ENCODE results near the gene ULBP3. TPM values are rescaled to one million over a fixed set of nuclear protein-coding genes. Genes with fewer than 3 reads are reported as not detected.
A peak's percentile ranks its signal among the peaks of the same experiment; 100 is the strongest.
"Not testable (repeated sequence)": the region's sequence is repeated elsewhere in the genome, so short reads cannot be mapped to it uniquely, and the experiment has no call there.

The ULBP3 gene
- total RNA-seq, 3 donors from 2014 or later = 0.32 to 1.9 (median 1.9) TPM

DNA sequence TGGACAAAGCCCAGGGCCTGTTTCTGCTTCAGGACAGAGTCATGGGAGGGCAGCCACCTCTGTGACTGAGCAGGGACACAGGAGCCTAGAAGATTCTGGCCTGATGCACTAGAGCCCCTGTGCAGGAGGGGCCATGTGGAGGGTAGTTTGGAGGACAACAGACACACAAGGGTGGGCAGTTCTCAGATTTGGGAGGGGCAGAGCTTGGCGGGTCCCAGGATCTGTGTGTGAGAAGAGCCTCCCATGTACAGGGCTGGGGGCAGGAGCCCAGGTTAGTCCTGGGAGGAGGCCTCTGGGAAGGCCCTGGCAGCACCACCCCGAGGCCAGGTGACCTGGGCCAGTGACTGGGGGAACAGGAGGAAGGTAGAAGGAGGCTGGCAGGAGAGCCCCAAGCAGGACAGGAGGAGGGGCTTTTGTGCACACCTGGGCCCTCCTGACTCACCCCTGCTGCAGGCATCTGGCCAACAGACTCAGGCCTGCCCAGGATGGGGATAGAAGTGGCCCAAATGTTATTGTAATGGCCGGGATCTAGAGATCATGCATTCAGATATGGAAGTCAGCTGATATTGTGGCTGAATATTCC lies 1.4 kb upstream of the ULBP3 start:
- DNase-seq = peak in 1 of 3 donors; percentile 48
- TF ChIP-seq, protein P1, sequence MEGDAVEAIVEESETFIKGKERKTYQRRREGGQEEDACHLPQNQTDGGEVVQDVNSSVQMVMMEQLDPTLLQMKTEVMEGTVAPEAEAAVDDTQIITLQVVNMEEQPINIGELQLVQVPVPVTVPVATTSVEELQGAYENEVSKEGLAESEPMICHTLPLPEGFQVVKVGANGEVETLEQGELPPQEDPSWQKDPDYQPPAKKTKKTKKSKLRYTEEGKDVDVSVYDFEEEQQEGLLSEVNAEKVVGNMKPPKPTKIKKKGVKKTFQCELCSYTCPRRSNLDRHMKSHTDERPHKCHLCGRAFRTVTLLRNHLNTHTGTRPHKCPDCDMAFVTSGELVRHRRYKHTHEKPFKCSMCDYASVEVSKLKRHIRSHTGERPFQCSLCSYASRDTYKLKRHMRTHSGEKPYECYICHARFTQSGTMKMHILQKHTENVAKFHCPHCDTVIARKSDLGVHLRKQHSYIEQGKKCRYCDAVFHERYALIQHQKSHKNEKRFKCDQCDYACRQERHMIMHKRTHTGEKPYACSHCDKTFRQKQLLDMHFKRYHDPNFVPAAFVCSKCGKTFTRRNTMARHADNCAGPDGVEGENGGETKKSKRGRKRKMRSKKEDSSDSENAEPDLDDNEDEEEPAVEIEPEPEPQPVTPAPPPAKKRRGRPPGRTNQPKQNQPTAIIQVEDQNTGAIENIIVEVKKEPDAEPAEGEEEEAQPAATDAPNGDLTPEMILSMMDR (IDR thresholded peaks at IDR 0.05) = no peak
- no peaks in the 10 kb centered on the region for H3K36me3 ChIP-seq (ENCODE audit: low read depth)
- no peaks in the 10 kb centered on the region for H3K9me3 ChIP-seq
- intact Hi-C loops (cut with DNase I, micrococcal nuclease) = loop anchor here in 1 of 2 donors (10.0 kb wide), 1 partner anchor 324 kb away; no protein-coding TSS in a partner anchor
- no peak for ATAC-seq
- peaks cover 17% of the 10 kb centered on the region for H3K4me1 ChIP-seq (ENCODE audit: low read depth)
- no peak overlapping the region for H3K4me3 ChIP-seq

DNA sequence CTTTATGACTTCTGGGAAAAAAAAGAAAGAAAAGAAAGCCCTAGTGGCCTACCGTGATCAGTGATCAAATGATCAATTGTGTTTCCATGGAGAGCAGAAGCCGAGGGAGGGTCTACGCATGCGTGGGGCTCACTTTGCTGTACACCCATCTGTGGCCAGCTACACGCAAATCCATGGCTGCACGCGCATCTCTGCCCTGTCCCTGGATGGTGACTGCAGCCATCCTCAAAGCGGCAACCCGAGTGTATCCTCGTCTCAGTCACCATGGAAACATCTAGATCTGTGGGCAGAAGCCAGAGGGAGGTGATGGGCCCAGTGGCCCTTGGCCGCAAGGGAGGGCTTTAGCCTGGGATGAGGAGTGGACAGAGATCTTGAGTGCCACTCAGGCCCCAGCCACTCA lies 785 bp upstream of the ULBP3 start:
- ATAC-seq = no peak
- Histone ChIP-seq H3K4me3 (no peak overlapping the region), H3K9me3 (no peaks in the 10 kb centered on the region), H3K4me1 (ENCODE audit: low read depth) (peaks cover 17% of the 10 kb centered on the region), H3K36me3 (ENCODE audit: low read depth) (no peaks in the 10 kb centered on the region)
- DNase-seq = peak in 2 of 3 donors; percentile 49 to 63
- TF ChIP-seq, protein P1 (IDR thresholded peaks at IDR 0.05) = no peak
- intact Hi-C loops (cut with DNase I, micrococcal nuclease) = loop anchor here in 1 of 2 donors (10.0 kb wide), 1 partner anchor 325 kb away; no protein-coding TSS in a partner anchor

GRCh38 chr6:150068151-150068550 lies 770 bp downstream of the ULBP3 start:
- ATAC-seq (no peak), DNase-seq (peak in 1 of 3 donors; percentile 6)
- peaks cover 17% of the 10 kb centered on the region for H3K4me1 ChIP-seq (ENCODE audit: low read depth)
- TF ChIP-seq, protein P1 (IDR thresholded peaks at IDR 0.05) = no peak
- H3K36me3 ChIP-seq (ENCODE audit: low read depth) = no peaks in the 10 kb centered on the region
- no peak overlapping the region for H3K4me3 ChIP-seq
- intact Hi-C loops (cut with DNase I, micrococcal nuclease) = no loop called here
- H3K9me3 ChIP-seq = no peaks in the 10 kb centered on the region

DNA sequence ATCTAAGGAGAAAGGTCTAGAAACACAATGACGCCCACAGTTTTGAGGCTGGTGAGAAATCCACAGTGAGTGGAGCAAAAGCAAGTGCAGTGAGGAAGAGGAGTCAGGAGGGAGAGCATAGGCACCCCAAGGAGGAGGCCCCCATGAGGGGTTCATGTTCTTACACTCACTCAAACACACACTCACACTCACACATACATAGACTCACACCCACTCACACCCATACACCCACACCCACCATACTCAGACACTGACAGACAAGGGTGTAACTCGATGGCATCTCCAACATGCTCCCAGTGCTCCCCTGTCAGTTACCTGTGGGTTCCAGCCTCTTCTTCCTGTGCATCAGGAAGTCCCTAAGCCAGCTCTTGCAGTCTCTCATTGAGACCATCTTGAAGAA lies 3.8 kb downstream of the ULBP3 start:
- intact Hi-C loops (cut with DNase I, micrococcal nuclease) = no loop called here
- ATAC-seq = no peak
- Histone ChIP-seq H3K9me3 (no peaks in the 10 kb centered on the region), H3K4me1 (ENCODE audit: low read depth) (peaks cover 7% of the 10 kb centered on the region), H3K36me3 (ENCODE audit: low read depth) (no peaks in the 10 kb centered on the region), H3K4me3 (no peak overlapping the region)
- no peak for DNase-seq
- TF ChIP-seq, protein P1 (IDR thresholded peaks at IDR 0.05) = no peak

GRCh38 chr6:150063640-150064039 lies 5.3 kb downstream of the ULBP3 start:
- TF ChIP-seq, protein P1 (IDR thresholded peaks at IDR 0.05) = no peak
- Histone ChIP-seq H3K9me3 (no peaks in the 10 kb centered on the region), H3K36me3 (ENCODE audit: low read depth) (no peaks in the 10 kb centered on the region), H3K4me3 (no peak overlapping the region), H3K4me1 (ENCODE audit: low read depth) (peaks cover 6% of the 10 kb centered on the region)
- intact Hi-C loops (cut with DNase I, micrococcal nuclease) = no loop called here
- DNase-seq (no peak), ATAC-seq (no peak)

GRCh38 chr6:150059973-150060372 lies 8.9 kb downstream of the ULBP3 start:
- H3K36me3 ChIP-seq (ENCODE audit: low read depth); intact Hi-C loops (cut with DNase I, micrococcal nuclease); H3K9me3 ChIP-seq; DNase-seq; H3K4me1 ChIP-seq (ENCODE audit: low read depth); H3K4me3 ChIP-seq: not testable (repeated sequence)
- peak; percentile 38 for ATAC-seq

All from mucosa of descending colon (tissue), 3 donors.